Activated T-helper 17 cell treated with anti-CD3 and anti-CD28 coated beads, Interleukin-2, amount 50 U/mL, for 72 hours (primary cell): ENCODE results near the gene CFAP119. TPM values are rescaled to one million over a fixed set of nuclear protein-coding genes. Genes with fewer than 3 reads are reported as not detected.

Experiments used
- ATAC-seq: fragments of 150-1000 bp; cut with Tn5 transposase; replicated peaks from 2 replicates; pipeline ENCODE4 v1.10.0; 2021; ENCODE audit warnings: mild to moderate bottlenecking, moderate library complexity
- H3K27ac Mint-ChIP-seq: one replicate; pipeline ENCODE4 v1.8.0; 2022; ENCODE audit warnings: mixed read lengths
- H3K27me3 Mint-ChIP-seq: one replicate; pipeline ENCODE4 v1.8.0; 2022; ENCODE audit warnings: mixed read lengths
- H3K36me3 Mint-ChIP-seq: one replicate; pipeline ENCODE4 v1.8.0; 2022; ENCODE audit warnings: low read depth, mild to moderate bottlenecking, mixed read lengths
- H3K4me1 Mint-ChIP-seq: one replicate; pipeline ENCODE4 v1.8.0; 2022; ENCODE audit warnings: mixed read lengths
- H3K4me3 Mint-ChIP-seq: one replicate; pipeline ENCODE4 v1.8.0; 2022; ENCODE audit warnings: mild to moderate bottlenecking, mixed read lengths
- H3K9me3 Mint-ChIP-seq: one replicate; pipeline ENCODE4 v1.8.0; 2022; ENCODE audit warnings: mixed read lengths
- total RNA-seq, 2 donors: library from RNA; stranded (reverse); gene quantifications; one replicate each; pipeline ENCODE4 v1.2.3, GENCODE V29; 2022

The CFAP119 gene
- total RNA-seq, 2 donors from 2014 or later, result 2.9 TPM

GRCh38 chr16:30760577-30761426, 1.1 kb downstream of the CFAP119 start:
- no peak for ATAC-seq
- H3K4me3 Mint-ChIP-seq, result peak overlapping the region; percentile 92
- peaks cover 52% of the 10 kb centered on the region for H3K36me3 Mint-ChIP-seq
- peak overlapping the region; percentile 92 for H3K27ac Mint-ChIP-seq
- peaks cover 18% of the 10 kb centered on the region for H3K4me1 Mint-ChIP-seq
- H3K27me3 Mint-ChIP-seq, result no peaks in the 10 kb centered on the region
- H3K9me3 Mint-ChIP-seq, result no peaks in the 10 kb centered on the region

- Mint-ChIP-seq H3K4me1 (peaks cover 18% of the 10 kb centered on the region), H3K27ac (peak overlapping the region; percentile 92), H3K4me3 (peak overlapping the region; percentile 92), H3K36me3 (peaks cover 52% of the 10 kb centered on the region), H3K27me3 (no peaks in the 10 kb centered on the region), H3K9me3 (no peaks in the 10 kb centered on the region)
- no peak for ATAC-seq
Measured at GRCh38 chr16:30760001-30760559, 1.8 kb downstream of the CFAP119 start.

- H3K4me1 Mint-ChIP-seq, result peaks cover 18% of the 10 kb centered on the region
- peaks cover 51% of the 10 kb centered on the region for H3K36me3 Mint-ChIP-seq
- no peaks in the 10 kb centered on the region for H3K27me3 Mint-ChIP-seq
- no peak overlapping the region for H3K27ac Mint-ChIP-seq
- no peak overlapping the region for H3K4me3 Mint-ChIP-seq
- no peak for ATAC-seq
- H3K9me3 Mint-ChIP-seq, result no peaks in the 10 kb centered on the region
Measured at GRCh38 chr16:30758988-30759491, 2.8 kb downstream of the CFAP119 start.

- no peaks in the 10 kb centered on the region for H3K9me3 Mint-ChIP-seq
- ATAC-seq, result no peak
- no peaks in the 10 kb centered on the region for H3K27me3 Mint-ChIP-seq
- no peak overlapping the region for H3K4me3 Mint-ChIP-seq
- peaks cover 50% of the 10 kb centered on the region for H3K36me3 Mint-ChIP-seq
- H3K27ac Mint-ChIP-seq, result no peak overlapping the region
- H3K4me1 Mint-ChIP-seq, result peaks cover 13% of the 10 kb centered on the region
Measured at GRCh38 chr16:30757316-30757715, 4.5 kb downstream of the CFAP119 start.

- H3K27ac Mint-ChIP-seq, result no peak overlapping the region
- peaks cover 49% of the 10 kb centered on the region for H3K36me3 Mint-ChIP-seq
- ATAC-seq, result no peak
- no peaks in the 10 kb centered on the region for H3K9me3 Mint-ChIP-seq
- peaks cover 13% of the 10 kb centered on the region for H3K4me1 Mint-ChIP-seq
- no peaks in the 10 kb centered on the region for H3K27me3 Mint-ChIP-seq
- no peak overlapping the region for H3K4me3 Mint-ChIP-seq
Measured at GRCh38 chr16:30756781-30757100, 5.1 kb downstream of the CFAP119 start.

GRCh38 chr16:30755955-30756780, 5.7 kb downstream of the CFAP119 start:
- H3K27ac Mint-ChIP-seq, result peak overlapping the region; percentile 64
- H3K4me3 Mint-ChIP-seq, result no peak overlapping the region
- no peaks in the 10 kb centered on the region for H3K9me3 Mint-ChIP-seq
- peaks cover 55% of the 10 kb centered on the region for H3K36me3 Mint-ChIP-seq
- no peaks in the 10 kb centered on the region for H3K27me3 Mint-ChIP-seq
- ATAC-seq, result no peak
- H3K4me1 Mint-ChIP-seq, result peaks cover 13% of the 10 kb centered on the region

GRCh38 chr16:30753596-30753995, 8.3 kb downstream of the CFAP119 start:
- Mint-ChIP-seq H3K4me3 (no peak overlapping the region), H3K4me1 (peaks cover 7% of the 10 kb centered on the region), H3K27me3 (no peaks in the 10 kb centered on the region), H3K9me3 (no peaks in the 10 kb centered on the region), H3K36me3 (peaks cover 72% of the 10 kb centered on the region), H3K27ac (no peak overlapping the region)
- ATAC-seq, result no peak

- no peak for ATAC-seq
- no peaks in the 10 kb centered on the region for H3K27me3 Mint-ChIP-seq
- peaks cover 12% of the 10 kb centered on the region for H3K4me1 Mint-ChIP-seq
- no peaks in the 10 kb centered on the region for H3K9me3 Mint-ChIP-seq
- H3K4me3 Mint-ChIP-seq, result no peak overlapping the region
- H3K36me3 Mint-ChIP-seq, result peaks cover 69% of the 10 kb centered on the region
- H3K27ac Mint-ChIP-seq, result peak overlapping the region; percentile 56
Measured at GRCh38 chr16:30750876-30751465, 10.9 kb downstream of the CFAP119 start.

GRCh38 chr16:30750201-30750600, 11.7 kb downstream of the CFAP119 start:
- H3K9me3 Mint-ChIP-seq, result no peaks in the 10 kb centered on the region
- peak overlapping the region; percentile 91 for H3K27ac Mint-ChIP-seq
- peak overlapping the region; percentile 82 for H3K4me3 Mint-ChIP-seq
- H3K4me1 Mint-ChIP-seq, result peaks cover 12% of the 10 kb centered on the region
- ATAC-seq, result no peak
- H3K27me3 Mint-ChIP-seq, result no peaks in the 10 kb centered on the region
- H3K36me3 Mint-ChIP-seq, result peaks cover 64% of the 10 kb centered on the region

- H3K27ac Mint-ChIP-seq, result peak overlapping the region; percentile 91
- H3K4me3 Mint-ChIP-seq, result peak overlapping the region; percentile 82
- H3K27me3 Mint-ChIP-seq, result no peaks in the 10 kb centered on the region
- H3K4me1 Mint-ChIP-seq, result peaks cover 12% of the 10 kb centered on the region
- H3K36me3 Mint-ChIP-seq, result peaks cover 65% of the 10 kb centered on the region
- ATAC-seq, result peak; percentile 20
- H3K9me3 Mint-ChIP-seq, result no peaks in the 10 kb centered on the region
Measured at GRCh38 chr16:30748634-30749445, 13.0 kb downstream of the CFAP119 start.

GRCh38 chr16:30747799-30748633, 13.8 kb downstream of the CFAP119 start, which contains the start of gene PHKG2:
TSS of gene PHKG2 (plus strand) at chr16:30748425. CDS start at chr16:30748821, 396 bp downstream.
- Mint-ChIP-seq H3K36me3 (peaks cover 65% of the 10 kb centered on the region), H3K9me3 (no peaks in the 10 kb centered on the region), H3K4me3 (peak within 1 kb of the TSS; percentile 82), H3K27ac (peak within 1 kb of the TSS; percentile 91), H3K4me1 (peaks cover 12% of the 10 kb centered on the region), H3K27me3 (no peaks in the 10 kb centered on the region)
- peak; percentile 99 for ATAC-seq

- Mint-ChIP-seq H3K27me3 (no peaks in the 10 kb centered on the region), H3K27ac (peak overlapping the region; percentile 91), H3K9me3 (no peaks in the 10 kb centered on the region), H3K4me1 (peaks cover 12% of the 10 kb centered on the region), H3K4me3 (peak overlapping the region; percentile 82), H3K36me3 (peaks cover 62% of the 10 kb centered on the region)
- no peak for ATAC-seq
Measured at GRCh38 chr16:30747331-30747730, 14.5 kb downstream of the CFAP119 start.
